K562 (cell line): Measurements from ENCODE around the gene GIT2. TPM values are rescaled to one million over a fixed set of nuclear protein-coding genes. Genes with fewer than 3 reads are reported as not detected.

ENCODE experiments used
- ATAC-seq: fragments of 200-7000 bp; cut with Tn5 transposase; 3 replicates; pipeline ENCODE4 v1.9.1; 2020; ENCODE audit warnings: moderate library complexity
- BruUV-seq: library from RNA; stranded (reverse); fragments of 400-500 nt; replicated peaks from 2 replicates; lab custom pipeline; 2021; lab: Mats Ljungman, UMichigan
- CTCF ChIA-PET: fragments of 300-600 bp; formaldehyde crosslinking; extraction: SDS; loops from one replicate; lab custom pipeline; 2021; ENCODE audit warnings: low intra/inter-chr PET ratio; lab: Yijun Ruan, JAX
- POLR2A ChIA-PET: fragments of 300-600, 350-650 bp; sonication (Branson Sonifier 250); formaldehyde crosslinking; extraction: SDS; loops from one replicate; lab custom pipeline; 2021; ENCODE audit warnings: antibody characterized with exemption, inconsistent platforms; lab: Yijun Ruan, JAX
- DNase-seq, 4 experiments: peaks; one replicate each; pipeline versions ENCODE4 v3.0.0 to v3.0.0-alpha.2; 2011 to 2018; ENCODE audit warnings: low spot score in 3 of 4, mixed read lengths in 3 of 4; ENCODE audit errors: extremely low read depth in 1 of 4
- FAIRE-seq: peaks from 2 replicates; lab custom pipeline; 2011; peaks lifted over from hg19 to GRCh38; lab: Jason Lieb, UNC
- H2AFZ ChIP-seq: 2 replicates; pipeline ENCODE4 v1.6.0; 2011; ENCODE audit warnings: low read depth, low read length, control low read depth, inconsistent platforms
- H3K27ac ChIP-seq: fragments of 200-600 bp; 3 replicates; pipeline ENCODE4 v1.8.0; 2011; ENCODE audit warnings: low read depth, mild to moderate bottlenecking, control low read depth, inconsistent platforms, low read length, moderate library complexity, mixed read lengths; ENCODE audit errors: extremely low read depth
- H3K27me3 ChIP-seq, 2 experiments: fragments of 300-600 bp in 1 of 2; 2 replicates in 1 of 2; 3 replicates in 1 of 2; pipeline versions ENCODE4 v1.6.0 to v1.8.0; 2011; ENCODE audit warnings: inconsistent platforms in 2 of 2, low read length in 2 of 2, mild to moderate bottlenecking in 1 of 2, mixed read lengths in 1 of 2, moderate library complexity in 1 of 2; ENCODE audit not compliant: control insufficient read depth in 2 of 2, insufficient read depth in 2 of 2
- H3K36me3 ChIP-seq: fragments of 300-600 bp; 3 replicates; pipeline ENCODE4 v1.8.0; 2011; ENCODE audit warnings: mild to moderate bottlenecking, low read length, inconsistent platforms; ENCODE audit not compliant: control insufficient read depth, insufficient read depth
- H3K4me1 ChIP-seq, 2 experiments: fragments of 200-600 bp in 1 of 2; replicated peaks in 1 of 2; 2 replicates in 1 of 2; 3 replicates in 1 of 2; pipeline versions ENCODE4 v1.5.1 to v1.8.0; 2011; ENCODE audit warnings: inconsistent platforms in 2 of 2, low read length in 2 of 2, mild to moderate bottlenecking in 1 of 2, mixed read lengths in 1 of 2, moderate library complexity in 1 of 2; ENCODE audit not compliant: control insufficient read depth in 2 of 2, insufficient read depth in 2 of 2
- H3K4me2 ChIP-seq: 2 replicates; pipeline ENCODE4 v1.6.1; 2011; ENCODE audit warnings: low read length, control low read depth, inconsistent platforms, mixed read lengths; ENCODE audit not compliant: insufficient read depth
- H3K4me3 ChIP-seq: fragments of 200-600 bp; sonication (generic), shearing (Covaris generic); 2 replicates; pipeline ENCODE4 v1.5.1; 2016; ENCODE audit warnings: control low read depth, inconsistent platforms
- H3K79me2 ChIP-seq: fragments of 200-600 bp; 3 replicates; pipeline ENCODE4 v1.8.0; 2011; ENCODE audit warnings: low read length, inconsistent platforms; ENCODE audit not compliant: control insufficient read depth, insufficient read depth
- H3K9ac ChIP-seq, 2 experiments: 2 replicates each; pipeline versions ENCODE4 v1.6.0 to v1.6.1; 2011; ENCODE audit warnings: low read depth in 2 of 2, low read length in 2 of 2, control low read depth in 1 of 2, inconsistent platforms in 1 of 2, mild to moderate bottlenecking in 1 of 2, mixed read lengths in 1 of 2; ENCODE audit not compliant: insufficient read depth in 1 of 2
- H3K9me1 ChIP-seq: one replicate; pipeline ENCODE4 v1.6.0; 2011; ENCODE audit warnings: inconsistent platforms, mild to moderate bottlenecking, low read length, moderate library complexity; ENCODE audit not compliant: control insufficient read depth, insufficient read depth
- H3K9me3 ChIP-seq: replicated peaks from 2 replicates; pipeline ENCODE4 v1.5.1; 2011; ENCODE audit warnings: low read depth, low read length, inconsistent platforms; ENCODE audit not compliant: control insufficient read depth, insufficient read depth
- H4K20me1 ChIP-seq: replicated peaks from 2 replicates; pipeline ENCODE4 v1.6.1; 2011; ENCODE audit warnings: low read length, inconsistent platforms, mixed read lengths; ENCODE audit not compliant: control insufficient read depth, insufficient read depth
- ARNT ChIP-seq, 2 experiments: fragments of 450-650 bp; IDR thresholded peaks; 2 replicates each; pipeline ENCODE4 v1.6.1; 2016; ENCODE audit warnings: mild to moderate bottlenecking in 1 of 2
- BCOR ChIP-seq: fragments of 450-650 bp; IDR thresholded peaks from 2 replicates; pipeline ENCODE4 v1.6.1; 2016
- CBFA2T2 ChIP-seq: fragments of 450-650 bp; conservative IDR thresholded peaks from 2 replicates; pipeline ENCODE4 v1.6.1; 2017; ENCODE audit warnings: mild to moderate bottlenecking
- CGGBP1 ChIP-seq: fragments of 250-450 bp; sonication (Bioruptor Pico); IDR thresholded peaks from 2 replicates; pipeline ENCODE4 v1.9.0; 2021; ENCODE audit warnings: mild to moderate bottlenecking
- E2F5 ChIP-seq: sonication (generic); formaldehyde crosslinking; IDR thresholded peaks from 2 replicates; pipeline ENCODE4 v1.8.0; 2022; ENCODE audit warnings: mild to moderate bottlenecking, missing genetic modification reagents
- EZH2 ChIP-seq: IDR thresholded peaks from 2 replicates; pipeline ENCODE4 v1.6.1; 2012; ENCODE audit warnings: low read depth, mild to moderate bottlenecking, inconsistent platforms, low read length, borderline replicate concordance
- HCFC1 ChIP-seq: IDR thresholded peaks from 2 replicates; pipeline ENCODE4 v1.6.1; 2012; ENCODE audit warnings: low read depth, low read length, improper control_type of control experiment
- HDAC6 ChIP-seq: IDR thresholded peaks from 2 replicates; pipeline ENCODE4 v1.6.1; 2012; ENCODE audit warnings: low read depth, mild to moderate bottlenecking, control low read depth, inconsistent platforms, low read length, moderate library complexity
- MCM2 ChIP-seq: fragments of 450-650 bp; IDR thresholded peaks from 2 replicates; pipeline ENCODE4 v1.6.1; 2017; ENCODE audit warnings: low read depth, mild to moderate bottlenecking
- MYC ChIP-seq, 2 experiments: fragments of 250-450 bp in 1 of 2; sonication (Bioruptor Pico) in 1 of 2; IDR thresholded peaks; 2 replicates each; pipeline versions ENCODE4 v1.5.1 to v1.6.1; 2012 to 2021; ENCODE audit warnings: low read depth in 2 of 2, borderline replicate concordance in 1 of 2, improper control_type of control experiment in 1 of 2, low read length in 1 of 2, mild to moderate bottlenecking in 1 of 2, moderate library complexity in 1 of 2
- MYNN ChIP-seq, 2 experiments: sonication (generic); formaldehyde crosslinking in 1 of 2; IDR thresholded peaks; 2 replicates each; pipeline versions ENCODE4 v1.5.0 to v1.6.1; 2016 to 2020; ENCODE audit warnings: antibody characterized with exemption in 1 of 2, missing genetic modification reagents in 1 of 2
- RNF219 ChIP-seq: fragments of 250-450 bp; sonication (Bioruptor Pico); IDR thresholded peaks from 2 replicates; pipeline ENCODE4 v1.5.0; 2022; ENCODE audit warnings: mild to moderate bottlenecking
- SOX6 ChIP-seq: fragments of 450-650 bp; IDR thresholded peaks from 2 replicates; pipeline ENCODE4 v1.6.1; 2014; ENCODE audit warnings: mild to moderate bottlenecking
- STAT6 ChIP-seq: sonication (generic); formaldehyde crosslinking; IDR thresholded peaks from 2 replicates; pipeline ENCODE4 v1.8.1; 2023; ENCODE audit warnings: mild to moderate bottlenecking, missing genetic modification reagents
- TRIM28 ChIP-seq: fragments of 450-650 bp; IDR thresholded peaks from 2 replicates; pipeline ENCODE4 v1.6.1; 2017
- YY1 ChIP-seq, 3 experiments: IDR thresholded peaks; 2 replicates each; pipeline ENCODE4 v1.6.1; 2011; ENCODE audit warnings: low read length in 2 of 3, mild to moderate bottlenecking in 2 of 3, moderate library complexity in 2 of 3, borderline replicate concordance in 1 of 3, control low read depth in 1 of 3, low read depth in 1 of 3; ENCODE audit not compliant: insufficient read depth in 3 of 3, insufficient replicate concordance in 2 of 3, control insufficient read depth in 1 of 3, insufficient read length in 1 of 3; ENCODE audit errors: extremely low read depth in 1 of 3
- ZNF143 ChIP-seq: sonication (generic); formaldehyde crosslinking; IDR thresholded peaks from 2 replicates; pipeline ENCODE4 v1.9.0; 2022; ENCODE audit warnings: mild to moderate bottlenecking, missing genetic modification reagents
- WGBS: fragments of 100-300 bp; shearing (Covaris generic); methylation state at CpG from one replicate; pipeline ENCODE4 v1.1.6; 2016; ENCODE audit warnings: low coverage, mixed read lengths; ENCODE audit not compliant: insufficient coverage; ENCODE audit errors: missing lambda C conversion rate; 5-methylcytosine and 5-hydroxymethylcytosine counted together
- in situ Hi-C: fragments of 300-500 bp; cut with MboI; formaldehyde crosslinking; loops from 4 replicates; pipeline ENCODE4 v1.15.0; 2018; ENCODE audit warnings: inconsistent platforms, mixed read lengths
- intact Hi-C: fragments of 100-400 bp; cut with micrococcal nuclease; formaldehyde crosslinking; loops from 2 replicates; pipeline ENCODE4 v1.14.2; 2022
- polyA plus RNA-seq, 8 experiments: library from polyadenylated mRNA; depleted of rRNA in 4 of 8; stranded (reverse) in 5 of 8; unstranded in 3 of 8; fragments of >200 nt; fragmentation: Nextera tagmentation in 2 of 8; fragmentation: Illumina TruSeq in 1 of 8; extraction: Ambion mirVana in 2 of 8; extraction: Trizol in 1 of 8; gene quantifications; 2 replicates each; pipeline versions ENCODE4 v1.2.1 to v1.2.3, GENCODE V29; 2011 to 2014; ENCODE audit warnings: inconsistent platforms in 1 of 8, missing spikeins in 1 of 8
- total RNA-seq, 7 experiments: library from RNA; depleted of rRNA in 6 of 7; stranded (reverse); fragments of >200 nt in 6 of 7; fragmentation: Illumina TruSeq in 2 of 7; extraction: Trizol in 2 of 7; gene quantifications; 2 replicates each; pipeline versions ENCODE4 v1.2.1 to v1.2.3, GENCODE V29; 2011 to 2021; ENCODE audit warnings: low replicate concordance in 1 of 7

GIT2 gene
- total and polyA plus RNA-seq, 9 of the 15 experiments (the other 6 are each of a cell fraction or from before 2014, with no cell fraction given) = 4.0 to 30.4 (median 23.5) TPM

- FAIRE-seq (no peak), ATAC-seq (no peak), DNase-seq (no peak)
- no peak overlapping the region for H2AFZ ChIP-seq
- H3K4me2 ChIP-seq = no peak overlapping the region
- H3K36me3 ChIP-seq = peaks cover 43% of the 10 kb centered on the region; the same call in 2 of the 3 replicates
- no peaks in the 10 kb centered on the region for H3K9me3 ChIP-seq
- no peaks in the 10 kb centered on the region for H3K9me1 ChIP-seq
- in situ Hi-C loops (no loop called here), intact Hi-C loops (no loop called here)
- 90% methylated on average over 10 of the region's 11 CpGs for WGBS
- BruUV-seq = no TSS peak
- no peak overlapping the region for H3K27ac ChIP-seq
- H3K79me2 ChIP-seq = no peaks in the 10 kb centered on the region
- ChIA-PET POLR2A (interaction anchor here (0.7 to 1.4 kb wide), 3 partner anchors 8 to 94 kb away, joined by 3 to 5 read pairs (median 4); no protein-coding TSS in a partner anchor), CTCF (no interaction called here)
- H3K4me3 ChIP-seq = no peak overlapping the region
- H3K27me3 ChIP-seq = no peaks in the 10 kb centered on the region
- no peak overlapping the region for H3K9ac ChIP-seq
- H4K20me1 ChIP-seq = no peaks in the 10 kb centered on the region
- H3K4me1 ChIP-seq = peaks cover 0 to 5% of the 10 kb centered on the region in 2 experiments; a peak in 2 of 5 replicates
- TF ChIP-seq EZH2 = no peak
- TF ChIP-seq CGGBP1 = no peak
- no peak for TF ChIP-seq HCFC1
- no peak for TF ChIP-seq BCOR
- no peak for TF ChIP-seq CBFA2T2
- no peak for TF ChIP-seq MCM2
- TF ChIP-seq ZNF143 (CRISPR knock-in tag) = no peak
- no peak for TF ChIP-seq HDAC6
- no peak for TF ChIP-seq RNF219 (CRISPR knock-in tag)
- TF ChIP-seq STAT6 (CRISPR knock-in tag) = no peak
- no peak for TF ChIP-seq SOX6
- no peak for TF ChIP-seq E2F5
- TF ChIP-seq ARNT (IDR thresholded peaks at IDR 0.05) = no peak
- TF ChIP-seq MYC (IDR thresholded peaks at IDR 0.05; ENCODE audit: low read depth, low read length) = no peak
- TF ChIP-seq MYC (CRISPR knock-in tag; IDR thresholded peaks at IDR 0.05; ENCODE audit: borderline replicate concordance, low read depth) = no peak
- TF ChIP-seq MYNN (IDR thresholded peaks at IDR 0.05) = no peak
- TF ChIP-seq MYNN (CRISPR knock-in tag; IDR thresholded peaks at IDR 0.05) = no peak
- TF ChIP-seq YY1 (IDR thresholded peaks at IDR 0.05; ENCODE audit: borderline replicate concordance in 1 of 3, control insufficient read depth in 1 of 3, extremely low read depth in 1 of 3, insufficient read depth in 3 of 3, insufficient read length in 1 of 3, insufficient replicate concordance in 2 of 3, low read depth in 1 of 3, low read length in 2 of 3) = no peak
- no peak for TF ChIP-seq TRIM28
These were observed 75.8 kb downstream of the GIT2 start for GRCh38 chr12:109920261-109920780.
